Inflammatory macrophage treated with lipopolysaccharide for 4 hours (primary cell): Measurements from ENCODE around the gene DZIP3.
"Not testable (repeated sequence)": the region's sequence is repeated elsewhere in the genome, so short reads cannot be mapped to it uniquely, and the experiment has no call there.

Experiments
- DNase-seq: peaks from one replicate; pipeline ENCODE4 v3.0.0-alpha.2; 2020

The DZIP3 gene

DNA sequence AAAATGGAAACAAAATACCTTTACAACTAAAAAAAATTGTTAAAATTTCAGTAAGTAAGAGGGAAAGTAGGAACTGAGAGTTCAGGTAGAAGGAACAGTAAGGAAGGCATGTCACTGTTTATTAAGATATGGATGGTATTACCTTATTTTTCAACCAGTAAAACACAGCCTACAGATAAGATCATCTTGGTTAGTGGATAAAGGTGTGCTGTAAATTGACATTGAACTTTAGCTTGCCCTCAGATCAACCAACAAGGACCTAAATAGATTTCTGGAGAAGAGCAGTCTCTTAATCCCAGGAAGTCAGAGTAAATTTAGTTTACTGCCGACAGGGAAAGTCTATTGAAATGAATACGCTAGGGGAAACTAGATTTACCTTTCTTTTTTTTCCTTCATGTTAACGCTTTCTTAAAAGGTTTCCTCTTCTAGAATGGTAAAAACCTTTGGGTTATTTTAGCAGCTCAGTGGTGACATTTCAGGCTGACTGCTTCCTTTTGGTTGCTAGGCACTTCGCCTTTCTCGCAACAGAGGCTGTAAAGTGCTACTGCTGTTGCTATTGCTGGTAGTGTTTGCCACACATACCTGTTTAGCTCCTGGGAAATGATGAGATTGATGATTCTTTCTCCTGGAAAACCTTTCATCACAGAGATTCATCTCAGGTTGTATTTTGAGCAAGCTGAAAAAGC, 12.9 kb downstream of the DZIP3 start:
- DNase-seq = no peak

DNA sequence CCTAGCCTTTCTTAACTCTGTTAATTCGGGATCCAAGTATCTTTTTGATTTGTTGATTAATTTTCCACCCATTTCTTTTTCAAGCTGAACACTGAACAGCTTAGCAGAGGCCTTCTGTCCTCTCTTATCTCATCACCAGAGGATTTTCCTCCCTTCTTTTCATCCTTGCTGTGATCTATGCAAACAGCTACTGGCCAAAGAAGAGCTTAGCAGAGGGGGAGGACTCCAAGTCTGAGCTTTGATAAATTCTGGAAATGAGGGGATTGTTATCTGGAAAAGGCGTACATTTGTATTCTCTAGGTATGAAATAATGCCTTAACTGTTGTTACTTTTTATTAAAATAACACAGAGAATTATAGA, 13.4 kb downstream of the DZIP3 start:
- DNase-seq = no peak

DNA sequence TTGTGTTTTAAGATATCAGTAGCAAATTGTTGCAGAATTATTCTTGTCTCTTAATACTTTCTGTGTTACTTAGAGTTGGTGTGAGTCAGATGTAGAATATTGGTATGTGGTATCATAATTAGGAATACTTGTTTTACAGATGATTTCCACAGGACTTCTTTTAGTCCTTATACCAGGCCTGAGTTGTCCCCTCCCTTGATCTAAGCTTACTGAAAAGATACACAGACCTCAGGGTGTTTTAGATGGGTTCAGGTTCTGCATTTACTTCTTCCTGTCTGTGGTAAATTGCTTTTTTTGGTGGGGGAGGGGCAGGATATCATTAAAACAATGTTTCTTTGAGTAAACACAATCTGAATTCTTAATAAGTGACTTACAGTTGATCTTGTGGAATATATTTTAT, 14.2 kb downstream of the DZIP3 start:
- DNase-seq = no peak

DNA sequence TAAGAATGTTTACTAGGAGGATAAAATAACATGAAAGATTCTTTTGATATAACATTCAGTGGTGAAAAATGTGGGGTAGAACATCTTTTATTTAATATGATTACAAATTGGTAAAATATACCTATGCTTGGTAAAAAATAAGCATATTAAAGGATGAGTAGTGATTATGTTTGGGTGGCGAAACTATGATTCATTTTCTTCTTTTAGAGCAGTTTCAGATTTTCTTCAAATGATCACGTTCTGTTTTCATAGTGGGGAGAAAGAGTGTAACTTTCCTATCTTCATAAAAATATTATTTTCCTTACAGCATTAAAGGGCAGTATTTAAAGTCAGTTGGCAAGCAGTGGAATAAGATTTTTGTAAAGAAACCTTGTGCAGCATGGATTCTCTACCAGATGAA, 15.5 kb downstream of the DZIP3 start:
- DNase-seq = no peak

DNA sequence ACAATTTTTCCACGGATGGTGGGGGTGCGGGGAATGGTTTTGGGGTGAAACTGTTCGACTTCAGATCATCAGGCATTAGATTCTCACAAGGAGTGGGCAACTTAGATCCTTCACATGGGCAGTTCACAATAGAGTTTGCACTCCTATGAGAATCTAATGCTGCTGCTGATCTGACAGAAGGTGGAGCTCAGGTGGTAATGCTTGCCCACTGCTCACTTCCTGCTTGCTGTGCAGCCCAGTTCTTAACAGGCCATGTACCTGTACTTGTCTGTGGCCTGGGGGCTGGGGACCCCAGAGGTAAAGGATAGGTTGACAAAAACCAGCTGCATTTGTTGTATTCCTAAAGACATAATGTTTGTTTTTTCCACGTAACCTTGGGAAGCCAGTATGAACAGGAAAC, 16.0 kb downstream of the DZIP3 start:
- no peak for DNase-seq

DNA sequence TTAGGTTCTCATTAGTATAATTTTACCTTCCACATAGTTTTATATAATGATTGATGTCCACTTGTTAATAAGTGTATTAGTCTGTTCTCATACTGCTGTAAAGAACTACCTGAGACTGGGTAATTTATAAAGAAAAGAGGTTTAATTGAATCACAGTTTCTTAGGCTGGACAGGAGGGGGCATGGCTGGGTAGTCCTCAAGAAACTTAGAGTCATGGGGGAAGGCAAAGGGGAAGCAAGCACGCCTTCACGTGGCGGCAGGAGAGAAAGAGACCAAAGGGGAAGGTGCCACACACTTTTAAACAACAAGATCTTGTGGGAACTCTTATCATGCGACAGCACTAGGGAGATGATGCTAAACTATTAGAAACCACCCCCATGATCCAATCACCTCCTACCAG, 19.2 kb downstream of the DZIP3 start:
- DNase-seq = no peak

DNA sequence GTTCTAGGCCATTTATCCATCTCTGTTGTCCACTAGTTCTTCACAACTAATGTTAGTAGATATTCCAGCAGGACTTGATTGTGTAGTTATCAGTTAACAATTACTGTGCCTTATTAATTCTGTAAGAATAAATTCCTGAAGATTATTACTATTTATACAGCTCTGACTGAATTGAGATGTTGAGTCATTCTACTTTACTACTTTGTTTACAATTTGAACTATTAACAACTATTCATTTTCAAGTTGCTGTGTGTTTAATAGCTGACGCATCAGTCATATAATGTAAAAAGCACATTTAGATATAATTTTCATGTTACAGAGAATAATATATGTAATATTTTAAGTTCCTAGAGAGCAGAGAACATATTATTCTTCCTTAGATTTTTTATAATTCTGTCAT, 21.1 kb downstream of the DZIP3 start:
- DNase-seq = no peak

DNA sequence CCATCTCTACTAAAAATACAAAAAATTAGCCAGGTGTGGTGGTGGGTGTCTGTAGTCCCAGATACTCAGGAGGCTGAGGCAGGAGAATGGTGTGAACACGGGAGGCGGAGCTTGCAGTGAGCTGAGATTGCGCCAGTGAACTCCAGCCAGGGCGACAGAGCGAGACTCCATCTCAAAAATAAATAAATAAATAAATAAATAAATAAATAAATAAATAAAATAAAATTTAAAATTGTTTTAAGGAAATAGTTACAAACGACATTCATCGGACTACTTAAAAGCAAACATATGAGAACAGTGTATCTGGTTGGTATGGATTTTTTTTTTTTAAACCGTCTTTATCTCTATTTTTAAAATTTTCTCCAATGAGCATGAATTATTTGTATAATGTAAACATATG, 26.6 kb downstream of the DZIP3 start:
- not testable (repeated sequence) for DNase-seq

DNA sequence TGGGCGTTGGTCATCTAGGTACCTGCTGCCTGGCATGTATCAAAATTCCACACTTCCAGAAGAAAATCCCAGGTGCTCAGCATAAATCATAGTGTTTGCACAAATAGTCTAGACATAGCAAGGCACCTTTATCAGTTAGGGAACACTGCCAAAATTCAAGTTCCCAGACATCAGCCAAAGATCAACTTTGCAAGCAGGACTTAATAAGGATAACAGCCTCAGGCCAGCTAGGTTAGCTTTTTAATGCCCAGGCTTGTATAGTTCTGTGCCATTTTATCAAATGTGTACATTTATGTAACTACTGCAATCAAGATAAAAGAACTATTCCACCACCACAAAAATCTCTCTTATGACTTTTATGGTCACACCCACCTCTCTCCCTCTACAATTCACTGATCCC, 30.7 kb downstream of the DZIP3 start:
- no peak for DNase-seq

DNA sequence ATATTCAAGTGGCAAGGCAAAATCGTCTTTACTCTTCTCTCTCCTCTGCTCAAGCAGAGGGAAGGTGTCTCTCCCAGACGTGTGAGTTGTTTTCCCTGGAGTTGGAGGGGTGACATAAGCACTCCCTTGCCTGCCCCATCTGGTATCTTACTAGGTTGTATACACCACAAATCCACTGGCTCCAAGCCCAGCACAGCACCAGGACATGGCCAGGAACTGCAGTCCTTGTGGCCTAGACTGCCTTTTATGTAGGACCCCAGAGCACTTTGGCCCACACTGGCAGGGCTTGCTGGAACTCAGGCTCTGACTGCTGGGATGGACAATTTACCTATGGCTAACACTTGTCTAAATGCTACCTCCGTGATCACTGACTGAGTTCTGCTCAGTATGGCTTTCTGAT, 34.0 kb downstream of the DZIP3 start:
- no peak for DNase-seq

DNA sequence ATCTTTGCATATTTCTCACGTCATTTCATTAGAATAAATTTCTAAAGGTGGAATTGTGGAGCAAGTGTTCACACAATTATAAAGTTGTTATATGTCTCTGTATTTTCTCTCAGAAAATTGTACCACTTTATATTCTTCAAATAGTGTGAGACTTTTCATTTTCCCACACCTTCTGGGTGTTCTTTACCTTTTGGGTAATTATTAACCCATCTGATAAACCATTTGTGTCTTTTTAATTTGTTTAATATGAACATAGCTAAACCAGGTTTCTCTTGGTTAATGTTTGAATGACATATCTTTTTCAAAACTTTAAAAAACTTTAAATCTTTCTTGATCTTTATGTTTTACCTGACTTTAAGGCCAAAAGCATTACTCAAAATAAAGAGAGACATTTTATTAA, 40.5 kb downstream of the DZIP3 start:
- DNase-seq = no peak

DNA sequence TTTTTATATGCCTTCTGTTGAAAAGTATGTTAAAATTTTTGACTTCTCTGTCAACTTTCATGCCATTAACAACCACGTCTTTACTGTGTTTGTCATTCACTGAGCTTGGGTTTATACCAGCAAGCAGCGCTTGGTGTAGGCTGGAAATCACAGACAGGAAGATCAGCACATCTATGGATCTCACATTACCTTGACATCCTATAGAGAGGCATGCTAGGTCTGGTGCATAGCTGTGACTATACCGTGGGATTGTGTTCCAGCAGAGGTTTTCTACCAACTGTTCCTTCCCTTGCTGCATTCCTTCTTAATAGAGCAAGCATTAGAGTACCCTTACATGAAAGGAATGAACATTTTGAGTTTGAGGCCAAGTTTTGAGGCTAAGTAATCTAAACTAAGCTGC, 53.0 kb downstream of the DZIP3 start:
- DNase-seq = no peak

DNA sequence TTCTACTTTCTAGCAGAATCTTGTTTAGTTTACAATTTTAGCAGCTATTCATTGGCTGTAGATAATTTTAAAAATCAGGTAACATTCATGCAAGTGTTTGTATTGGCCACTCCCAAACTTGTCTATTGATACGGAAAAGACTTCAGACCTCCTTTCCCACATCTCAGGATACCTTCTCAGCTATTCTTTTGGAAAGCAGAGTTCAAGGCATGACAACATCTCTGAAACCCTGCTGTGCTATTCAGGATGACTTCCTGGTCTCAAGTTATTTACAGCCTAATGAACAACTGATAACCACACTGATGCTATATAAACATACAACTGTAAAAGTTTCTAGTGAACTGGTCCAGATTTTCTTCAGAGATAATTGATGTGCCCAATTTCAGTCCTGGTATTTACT, 55.8 kb downstream of the DZIP3 start:
- DNase-seq = no peak

DNA sequence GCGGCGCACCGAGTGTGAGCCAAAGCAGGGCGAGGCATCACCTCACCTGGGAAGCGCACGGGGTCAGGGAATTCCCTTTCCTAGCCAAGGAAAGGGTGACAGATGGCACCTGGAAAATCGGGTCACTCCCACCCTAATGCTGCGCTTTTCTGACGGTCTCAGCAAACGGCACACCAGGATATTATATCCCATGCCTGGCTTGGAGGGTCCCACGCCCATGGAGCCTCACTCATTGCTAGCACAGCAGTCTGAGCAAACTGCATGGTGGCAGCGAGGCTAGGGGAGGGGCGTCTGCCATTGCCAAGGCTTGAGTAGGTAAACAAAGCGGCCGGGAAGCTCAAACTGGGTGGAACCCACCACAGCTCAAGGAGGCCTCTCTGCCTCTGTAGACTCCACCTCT, 66.1 kb downstream of the DZIP3 start:
- not testable (repeated sequence) for DNase-seq

DNA sequence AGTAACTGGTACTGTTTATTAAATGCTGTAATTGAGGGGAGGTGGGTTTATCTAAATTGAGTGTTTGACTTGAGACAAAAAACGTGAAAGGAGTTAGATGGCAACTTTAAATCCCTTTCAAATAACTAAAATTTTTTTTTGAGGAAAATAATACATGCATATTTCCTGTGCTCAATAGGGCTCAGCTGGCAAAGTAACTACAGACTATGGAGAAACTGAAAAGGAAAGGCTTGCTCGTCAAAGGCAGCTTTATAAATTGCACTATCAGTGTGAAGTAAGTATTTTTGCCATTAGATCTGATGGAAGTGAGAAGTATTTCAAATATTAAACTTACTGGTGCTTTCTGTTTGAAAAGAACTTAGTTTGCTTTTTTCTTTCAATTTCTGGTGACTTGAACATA, 72.2 kb downstream of the DZIP3 start:
- DNase-seq = no peak

DNA sequence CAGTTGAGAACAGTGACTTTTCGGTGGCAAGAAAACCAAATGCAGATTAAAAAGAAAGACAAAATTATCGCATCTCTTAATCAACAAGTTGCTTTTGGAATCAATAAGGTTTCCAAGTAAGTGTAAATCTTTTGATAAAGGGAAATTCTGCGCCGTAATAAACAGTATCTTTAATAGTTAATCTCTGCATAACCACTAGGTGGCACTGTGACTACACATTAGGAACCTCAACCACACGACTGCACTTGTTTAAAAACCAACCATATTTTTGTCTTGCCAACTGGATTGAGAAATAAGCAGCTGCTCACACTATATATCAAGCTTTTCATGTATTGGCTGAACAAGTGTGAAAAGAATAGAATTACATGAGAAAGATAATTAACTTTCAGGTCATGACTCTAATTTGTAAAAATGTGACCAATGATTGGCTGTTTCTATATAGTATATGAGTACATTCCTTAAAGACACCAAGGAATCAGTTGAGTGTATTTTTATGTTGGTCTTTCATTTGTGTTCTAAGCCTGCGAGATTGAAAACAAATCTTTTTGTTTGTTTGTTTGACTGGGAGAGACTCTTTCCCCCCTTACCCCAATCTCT, 72.7 kb downstream of the DZIP3 start:
- DNase-seq = peak; percentile 58

DNA sequence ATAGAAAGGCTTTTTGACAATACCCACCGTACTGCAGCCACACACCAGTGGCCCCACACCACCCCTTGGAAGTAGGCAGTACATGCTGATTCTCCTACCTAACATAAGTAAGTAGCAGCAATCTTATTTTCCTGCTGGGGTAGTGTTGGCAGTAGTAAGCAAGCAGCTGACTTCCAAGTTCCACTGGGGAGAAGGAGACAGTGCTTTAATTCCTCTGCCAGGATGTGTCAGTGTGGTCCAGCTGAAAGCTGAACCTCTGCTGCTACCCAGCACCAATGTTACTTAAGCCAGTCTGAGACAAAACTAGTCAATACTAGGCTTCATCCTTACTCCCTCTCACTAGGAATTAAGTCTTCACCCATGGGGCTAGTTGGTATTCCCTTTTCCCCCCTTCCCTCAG, 74.7 kb downstream of the DZIP3 start:
- no peak for DNase-seq

DNA sequence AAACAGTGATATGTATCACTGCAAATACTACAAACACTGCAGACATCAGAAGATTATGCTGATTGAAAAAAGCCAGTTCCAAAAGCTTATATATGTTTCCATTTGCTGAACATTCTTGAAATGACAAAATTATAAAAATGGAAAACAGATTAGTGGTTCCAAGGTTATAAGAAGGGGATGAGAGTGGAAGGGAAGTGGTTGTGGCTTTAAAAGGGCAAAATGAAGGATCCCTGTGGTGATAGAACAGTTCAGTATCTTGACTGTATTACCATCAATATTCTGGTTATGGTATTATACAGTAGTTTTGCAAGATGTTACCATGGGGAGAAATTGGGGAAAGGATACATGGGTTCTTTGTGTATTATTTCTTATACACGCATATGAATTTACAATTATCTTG, 77.8 kb downstream of the DZIP3 start:
- no peak for DNase-seq

DNA sequence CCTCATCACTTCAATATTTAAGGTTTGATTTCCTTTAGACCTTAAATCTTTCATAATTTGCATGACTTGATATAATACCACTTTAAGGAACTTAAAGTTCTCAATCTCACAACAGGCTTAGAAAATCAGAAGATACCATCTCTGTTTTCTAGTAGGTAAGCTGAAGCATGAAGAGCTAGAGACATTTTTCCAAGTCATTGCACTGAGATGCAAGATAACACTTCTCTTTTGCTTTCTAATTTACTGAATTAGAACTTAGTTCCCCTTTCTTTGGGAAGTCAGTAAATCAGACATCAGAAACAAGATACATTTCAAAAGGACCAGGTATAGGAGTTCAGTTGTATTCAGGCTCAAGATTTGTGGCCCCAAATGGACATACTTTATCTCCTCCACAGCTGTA, 79.7 kb downstream of the DZIP3 start:
- DNase-seq = no peak

DNA sequence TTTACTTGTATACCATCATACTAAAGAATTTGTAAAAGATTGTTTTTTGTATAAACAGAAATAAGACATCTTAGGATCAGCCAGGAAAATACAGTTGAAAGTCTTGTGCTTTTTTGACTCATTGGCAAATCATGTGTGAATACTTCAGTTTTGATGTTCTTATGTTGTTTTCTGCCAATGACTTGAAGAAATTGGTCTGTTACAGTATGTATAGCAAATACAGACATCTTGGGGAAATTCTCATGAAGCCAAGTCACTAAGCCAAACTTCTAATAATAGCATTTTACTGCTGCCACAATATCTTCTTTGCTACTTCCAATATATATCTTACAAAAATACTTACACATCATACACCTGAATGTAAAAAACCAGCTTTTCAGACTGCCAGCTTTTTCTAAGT, 83.2 kb downstream of the DZIP3 start:
- no peak for DNase-seq

DNA sequence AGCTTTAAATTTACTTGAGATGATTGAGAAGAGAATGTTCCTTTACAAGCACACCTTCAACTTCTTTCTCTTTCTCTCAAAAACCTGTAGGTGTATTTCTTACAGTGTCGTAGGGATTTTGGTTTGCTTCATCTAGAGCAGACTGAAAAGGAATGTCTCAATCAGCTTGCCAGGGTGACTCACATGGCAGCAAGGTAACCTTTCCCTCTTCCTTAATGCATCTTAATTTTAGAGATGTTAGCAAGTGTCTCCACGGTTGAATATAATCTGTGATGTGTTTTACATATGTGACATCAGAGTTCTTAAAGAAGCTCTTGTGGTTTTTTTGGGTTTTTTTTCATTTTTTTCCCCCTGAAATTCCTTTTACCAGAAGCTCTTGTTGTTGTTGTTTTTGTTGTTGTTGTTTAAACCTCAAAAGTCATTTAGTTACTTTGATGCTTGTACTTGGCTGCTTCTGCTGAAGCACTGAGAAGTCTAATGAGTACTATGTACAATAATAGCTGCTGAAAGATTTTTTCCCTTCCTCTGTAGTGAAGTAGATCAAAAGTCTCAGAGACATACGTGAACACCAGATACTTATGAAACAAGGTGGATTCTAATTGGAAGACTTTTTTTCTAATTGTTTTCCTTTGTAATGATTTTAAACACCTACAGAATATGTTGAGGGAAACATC, 84.6 kb downstream of the DZIP3 start:
- no peak for DNase-seq

DNA sequence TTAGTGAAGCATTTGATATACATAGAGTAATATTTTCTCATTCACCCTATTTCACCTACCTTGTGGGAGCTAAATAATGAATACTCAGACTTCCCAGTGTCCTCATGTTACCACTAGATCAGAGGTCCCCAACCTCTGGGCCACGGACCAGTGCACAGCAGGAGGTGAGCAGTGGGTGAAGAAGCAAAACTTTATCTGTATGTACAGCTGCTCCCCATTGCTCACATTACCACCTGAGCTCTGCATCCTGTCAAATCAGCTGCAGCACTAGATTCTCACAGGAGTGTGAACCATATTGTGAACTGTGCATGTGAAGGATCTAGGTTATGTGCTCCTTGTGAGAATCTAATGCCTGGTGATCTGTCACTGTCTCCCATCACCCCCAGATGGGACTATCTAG, 88.3 kb downstream of the DZIP3 start:
- no peak for DNase-seq

DNA sequence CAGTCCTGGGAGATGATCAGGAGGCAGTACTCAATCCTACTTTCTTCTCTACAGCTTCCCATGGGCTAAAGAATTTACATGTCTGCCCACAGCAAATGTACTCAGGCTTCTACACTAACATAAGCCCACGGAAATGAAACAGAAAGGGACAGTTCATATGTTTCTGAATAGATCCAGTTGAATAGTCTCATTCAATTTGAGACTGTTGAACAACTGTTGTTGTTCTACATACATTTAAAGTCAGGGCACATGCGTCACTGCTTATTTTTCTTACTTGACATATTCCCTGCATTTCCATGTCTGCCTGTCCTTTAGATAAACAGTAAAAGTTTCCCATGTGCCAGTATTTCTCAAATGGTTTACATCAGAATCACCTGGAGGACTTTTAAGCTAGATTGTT, 102.8 kb downstream of the DZIP3 start:
- not testable (repeated sequence) for DNase-seq

DNA sequence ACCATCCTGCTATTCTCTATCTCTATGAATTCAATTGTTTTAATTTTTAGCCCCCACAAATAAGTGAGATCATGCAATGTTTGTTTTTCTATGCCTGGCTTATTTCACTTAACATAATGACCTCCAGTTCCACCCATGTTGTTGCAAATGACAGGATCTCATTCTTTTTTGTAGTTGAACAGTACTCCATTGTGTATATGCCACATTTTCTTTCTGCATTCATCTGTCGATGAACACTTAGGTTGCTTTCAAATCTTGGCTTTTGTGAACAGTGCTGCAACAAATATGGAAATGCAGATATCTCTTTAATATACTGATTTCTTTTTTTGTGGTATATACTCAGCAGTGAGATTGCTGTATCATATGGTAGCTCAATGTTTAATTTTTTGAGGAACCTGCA, 108.9 kb downstream of the DZIP3 start:
- no peak for DNase-seq

DNA sequence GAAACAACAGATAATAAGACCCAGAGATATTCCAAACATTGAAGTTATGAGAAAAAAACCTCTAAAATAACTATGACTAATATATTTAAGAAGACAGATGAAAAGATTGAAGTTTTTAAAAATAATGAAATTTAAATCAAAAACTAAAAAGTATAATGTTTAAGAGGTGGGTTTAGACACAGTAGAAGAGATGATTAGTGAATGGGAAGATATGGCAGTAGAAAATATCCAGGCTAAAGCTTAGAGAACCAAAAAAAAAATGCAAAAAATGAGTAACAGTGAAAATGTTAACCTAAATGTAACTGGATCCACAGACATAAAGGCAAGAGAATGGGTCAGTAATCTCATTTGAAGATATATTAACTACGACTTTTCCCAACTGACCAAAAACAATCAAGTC, 115.5 kb downstream of the DZIP3 start:
- DNase-seq = no peak
